ENCODE results near the gene IGSF8.

IGSF8 gene

GRCh38 chr1:160143695-160144094, 45.3 kb upstream of the IGSF8 start:
- Histone ChIP-seq H3K4me1 (ENCODE audit: low read length) (peaks cover 6% of the 10 kb centered on the region), H3K79me2 (ENCODE audit: low read length) (no peaks in the 10 kb centered on the region), H2AFZ (ENCODE audit: low read depth, low read length) (no peak overlapping the region), H3K9me3 (ENCODE audit: insufficient read depth, low read length) (no peaks in the 10 kb centered on the region), H3K27ac (ENCODE audit: low read length) (no peak overlapping the region), H3K4me2 (ENCODE audit: low read length) (no peak overlapping the region), H3K9ac (ENCODE audit: low read length) (no peak overlapping the region), H3K27me3 (ENCODE audit: low read depth, low read length) (peaks cover 19% of the 10 kb centered on the region), H3K4me3 (ENCODE audit: low read length) (no peak overlapping the region), H4K20me1 (ENCODE audit: insufficient read depth, low read length) (no peaks in the 10 kb centered on the region), H3K36me3 (replicated peaks; ENCODE audit: low read depth, low read length) (no peaks in the 10 kb centered on the region)
- TF ChIP-seq, protein P1, sequence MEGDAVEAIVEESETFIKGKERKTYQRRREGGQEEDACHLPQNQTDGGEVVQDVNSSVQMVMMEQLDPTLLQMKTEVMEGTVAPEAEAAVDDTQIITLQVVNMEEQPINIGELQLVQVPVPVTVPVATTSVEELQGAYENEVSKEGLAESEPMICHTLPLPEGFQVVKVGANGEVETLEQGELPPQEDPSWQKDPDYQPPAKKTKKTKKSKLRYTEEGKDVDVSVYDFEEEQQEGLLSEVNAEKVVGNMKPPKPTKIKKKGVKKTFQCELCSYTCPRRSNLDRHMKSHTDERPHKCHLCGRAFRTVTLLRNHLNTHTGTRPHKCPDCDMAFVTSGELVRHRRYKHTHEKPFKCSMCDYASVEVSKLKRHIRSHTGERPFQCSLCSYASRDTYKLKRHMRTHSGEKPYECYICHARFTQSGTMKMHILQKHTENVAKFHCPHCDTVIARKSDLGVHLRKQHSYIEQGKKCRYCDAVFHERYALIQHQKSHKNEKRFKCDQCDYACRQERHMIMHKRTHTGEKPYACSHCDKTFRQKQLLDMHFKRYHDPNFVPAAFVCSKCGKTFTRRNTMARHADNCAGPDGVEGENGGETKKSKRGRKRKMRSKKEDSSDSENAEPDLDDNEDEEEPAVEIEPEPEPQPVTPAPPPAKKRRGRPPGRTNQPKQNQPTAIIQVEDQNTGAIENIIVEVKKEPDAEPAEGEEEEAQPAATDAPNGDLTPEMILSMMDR (IDR thresholded peaks at IDR 0.05; ENCODE audit: low read depth, low read length), result no peak
- TF ChIP-seq EZH2phosphoT487 (IDR thresholded peaks at IDR 0.05; ENCODE audit: low read depth), result no peak

DNA sequence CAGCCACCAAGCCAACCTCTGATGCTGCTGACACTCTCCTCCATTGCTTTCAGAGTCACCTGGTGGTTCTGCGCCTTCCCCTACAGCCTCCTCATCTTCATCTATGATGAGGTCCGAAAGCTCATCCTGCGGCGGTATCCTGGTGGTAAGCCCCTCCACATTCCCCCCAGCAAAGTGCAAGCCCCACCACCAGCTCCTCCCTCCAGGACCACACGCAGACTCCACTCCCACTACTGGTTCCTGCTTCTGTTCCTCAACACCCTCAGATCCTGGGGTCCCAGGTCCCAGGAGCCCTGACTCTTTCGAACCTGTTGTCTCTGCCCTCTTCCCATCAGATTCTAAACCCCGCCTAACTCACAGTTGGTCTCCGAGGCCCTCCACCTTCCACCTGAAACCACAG, 41.4 kb upstream of the IGSF8 start:
- no peak overlapping the region for H3K27ac ChIP-seq (ENCODE audit: low read length)
- no peaks in the 10 kb centered on the region for H3K36me3 ChIP-seq (replicated peaks; ENCODE audit: low read depth, low read length)
- TF ChIP-seq, protein P1 (IDR thresholded peaks at IDR 0.05; ENCODE audit: low read depth, low read length), result no peak
- no peak for TF ChIP-seq EZH2phosphoT487 (IDR thresholded peaks at IDR 0.05; ENCODE audit: low read depth)
- no peaks in the 10 kb centered on the region for H4K20me1 ChIP-seq (ENCODE audit: insufficient read depth, low read length)
- H3K9ac ChIP-seq (ENCODE audit: low read length), result no peak overlapping the region
- no peaks in the 10 kb centered on the region for H3K9me3 ChIP-seq (ENCODE audit: insufficient read depth, low read length)
- H3K27me3 ChIP-seq (ENCODE audit: low read depth, low read length), result peaks cover 19% of the 10 kb centered on the region
- H3K4me2 ChIP-seq (ENCODE audit: low read length), result no peak overlapping the region
- H3K79me2 ChIP-seq (ENCODE audit: low read length), result no peaks in the 10 kb centered on the region
- no peak overlapping the region for H2AFZ ChIP-seq (ENCODE audit: low read depth, low read length)
- H3K4me3 ChIP-seq (ENCODE audit: low read length), result no peak overlapping the region
- peaks cover 13% of the 10 kb centered on the region for H3K4me1 ChIP-seq (ENCODE audit: low read length)

DNA sequence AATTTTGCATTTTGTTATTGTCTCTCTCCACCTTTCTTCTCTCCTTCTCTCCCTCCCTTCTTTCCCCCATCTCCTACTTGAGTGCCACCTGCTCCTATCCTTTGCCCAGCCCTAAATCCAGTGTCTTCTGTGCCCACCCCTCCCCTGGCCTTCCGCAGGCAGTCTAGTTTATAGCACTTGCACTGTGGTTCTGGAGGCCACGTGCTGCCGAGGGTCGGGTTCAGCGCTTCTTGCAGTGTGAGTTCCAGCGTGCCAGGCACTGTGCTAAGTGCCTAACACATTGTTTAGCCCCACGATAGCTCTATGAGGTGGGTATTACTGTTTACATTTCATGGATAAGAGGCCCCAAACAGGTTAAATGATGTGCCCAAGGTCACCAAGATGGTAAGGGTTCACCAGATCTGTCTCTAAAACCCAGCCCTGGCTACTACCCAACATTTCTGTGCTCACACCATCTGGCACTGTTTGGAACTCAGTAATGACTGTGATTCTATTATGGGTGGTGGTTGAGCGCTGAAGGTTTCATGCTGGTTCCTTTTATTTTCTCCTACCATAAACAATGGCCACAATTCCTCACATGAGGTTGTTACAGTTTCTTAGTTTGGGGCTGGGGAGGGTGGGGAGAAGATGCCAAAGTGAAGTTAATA, 38.9 kb upstream of the IGSF8 start:
- Histone ChIP-seq H3K4me1 (ENCODE audit: low read length) (peaks cover 18% of the 10 kb centered on the region), H3K4me3 (ENCODE audit: low read length) (no peak overlapping the region), H3K27me3 (ENCODE audit: low read depth, low read length) (peaks cover 22% of the 10 kb centered on the region), H3K4me2 (ENCODE audit: low read length) (no peak overlapping the region), H3K36me3 (replicated peaks; ENCODE audit: low read depth, low read length) (no peaks in the 10 kb centered on the region), H2AFZ (ENCODE audit: low read depth, low read length) (no peak overlapping the region), H3K9me3 (ENCODE audit: insufficient read depth, low read length) (no peaks in the 10 kb centered on the region), H3K27ac (ENCODE audit: low read length) (no peak overlapping the region), H4K20me1 (ENCODE audit: insufficient read depth, low read length) (no peaks in the 10 kb centered on the region), H3K9ac (ENCODE audit: low read length) (no peak overlapping the region), H3K79me2 (ENCODE audit: low read length) (no peaks in the 10 kb centered on the region)
- TF ChIP-seq, protein P1 (IDR thresholded peaks at IDR 0.05; ENCODE audit: low read depth, low read length), result no peak
- TF ChIP-seq EZH2phosphoT487 (IDR thresholded peaks at IDR 0.05; ENCODE audit: low read depth), result no peak

- H3K9ac ChIP-seq (ENCODE audit: low read length), result no peak overlapping the region
- H3K79me2 ChIP-seq (ENCODE audit: low read length), result no peaks in the 10 kb centered on the region
- H3K9me3 ChIP-seq (ENCODE audit: insufficient read depth, low read length), result no peaks in the 10 kb centered on the region
- TF ChIP-seq, protein P1 (IDR thresholded peaks at IDR 0.05; ENCODE audit: low read depth, low read length), result no peak
- TF ChIP-seq EZH2phosphoT487 (IDR thresholded peaks at IDR 0.05; ENCODE audit: low read depth), result no peak
- no peaks in the 10 kb centered on the region for H3K36me3 ChIP-seq (replicated peaks; ENCODE audit: low read depth, low read length)
- H3K4me1 ChIP-seq (ENCODE audit: low read length), result peaks cover 18% of the 10 kb centered on the region
- H3K4me2 ChIP-seq (ENCODE audit: low read length), result no peak overlapping the region
- no peaks in the 10 kb centered on the region for H4K20me1 ChIP-seq (ENCODE audit: insufficient read depth, low read length)
- no peak overlapping the region for H3K27ac ChIP-seq (ENCODE audit: low read length)
- H3K4me3 ChIP-seq (ENCODE audit: low read length), result no peak overlapping the region
- no peak overlapping the region for H2AFZ ChIP-seq (ENCODE audit: low read depth, low read length)
- H3K27me3 ChIP-seq (ENCODE audit: low read depth, low read length), result peaks cover 22% of the 10 kb centered on the region
These were observed 38.4 kb upstream of the IGSF8 start for GRCh38 chr1:160136926-160137200.
